Neural cell (in vitro differentiated cells): ENCODE results near the gene ZFP1. TPM values are rescaled to one million over a fixed set of nuclear protein-coding genes. Genes with fewer than 3 reads are reported as not detected.

Experiments
- H2AFZ ChIP-seq: fragments of 200-600, 300-800 bp; sonication (generic), shearing (Covaris generic); 2 replicates; pipeline ENCODE4 v1.6.0; 2014; ENCODE audit warnings: low read depth, mild to moderate bottlenecking, antibody characterized with exemption, low read length, moderate library complexity
- H3F3A ChIP-seq: fragments of 200-600 bp; shearing (Covaris generic); 2 replicates; pipeline ENCODE4 v1.6.1; 2016; ENCODE audit warnings: mild to moderate bottlenecking, moderate library complexity, mixed read lengths, antibody characterized with exemption, low read length; ENCODE audit not compliant: insufficient read depth, poor library complexity, severe bottlenecking
- H3K27ac ChIP-seq: fragments of 200-600, 300-800 bp; sonication (generic), shearing (Covaris generic); 2 replicates; pipeline ENCODE4 v1.5.1; 2014; ENCODE audit warnings: mild to moderate bottlenecking, low read length, moderate library complexity
- H3K27me3 ChIP-seq: fragments of 300-800, 200-600 bp; sonication (generic), shearing (Covaris generic); 2 replicates; pipeline ENCODE4 v1.6.0; 2014; ENCODE audit warnings: mild to moderate bottlenecking, low read depth, low read length, moderate library complexity; ENCODE audit not compliant: insufficient read depth
- H3K36me3 ChIP-seq: fragments of 300-800, 200-600 bp; sonication (generic), shearing (Covaris generic); 2 replicates; pipeline ENCODE4 v1.5.1; 2014; ENCODE audit warnings: mild to moderate bottlenecking, antibody characterized with exemption, low read length, moderate library complexity; ENCODE audit not compliant: insufficient read depth
- H3K4me2 ChIP-seq: fragments of 300-800, 200-600 bp; sonication (generic), shearing (Covaris generic); 2 replicates; pipeline ENCODE4 v1.6.0; 2014; ENCODE audit warnings: mild to moderate bottlenecking, low read length
- H3K4me3 ChIP-seq: fragments of 300-800, 200-600 bp; sonication (generic), shearing (Covaris generic); 2 replicates; pipeline ENCODE4 v1.5.1; 2014; ENCODE audit warnings: mild to moderate bottlenecking, low read length, moderate library complexity
- H3K79me2 ChIP-seq: fragments of 200-600 bp; shearing (Covaris generic); replicated peaks from 2 replicates; pipeline ENCODE4 v1.6.0; 2014; ENCODE audit warnings: mild to moderate bottlenecking, low read length, moderate library complexity; ENCODE audit not compliant: insufficient read depth
- H3K9ac ChIP-seq: fragments of 300-800, 200-600 bp; sonication (generic), shearing (Covaris generic); 2 replicates; pipeline ENCODE4 v1.6.1; 2016; ENCODE audit warnings: mild to moderate bottlenecking, low read length, mixed read lengths
- H3K9me2 ChIP-seq: fragments of 200-600 bp; shearing (Covaris generic); 2 replicates; pipeline ENCODE4 v1.6.1; 2016; ENCODE audit warnings: mild to moderate bottlenecking, low read length, mixed read lengths; ENCODE audit not compliant: insufficient read depth
- H3K9me3 ChIP-seq: fragments of 200-600, 300-800 bp; sonication (generic), shearing (Covaris generic); 2 replicates; pipeline ENCODE4 v1.6.1; 2016; ENCODE audit warnings: mild to moderate bottlenecking, mixed run types, low read length, moderate library complexity, mixed read lengths
- H4K20me1 ChIP-seq: fragments of 200-600 bp; shearing (Covaris generic); 2 replicates; pipeline ENCODE4 v1.6.1; 2016; ENCODE audit warnings: mild to moderate bottlenecking, mixed run types; ENCODE audit not compliant: insufficient read depth
- CTCF ChIP-seq: fragments of 450-650 bp; IDR thresholded peaks from 2 replicates; pipeline ENCODE4 v1.5.1; 2014; ENCODE audit warnings: antibody characterized with exemption, mild to moderate bottlenecking, moderate library complexity; ENCODE audit not compliant: poor library complexity, severe bottlenecking
- EP300 ChIP-seq: fragments of 450-650 bp; conservative IDR thresholded peaks from 2 replicates; pipeline ENCODE4 v1.6.1; 2014; ENCODE audit warnings: antibody characterized with exemption, mild to moderate bottlenecking, moderate library complexity; ENCODE audit not compliant: poor library complexity, severe bottlenecking
- EZH2 ChIP-seq: fragments of 200-600, 300-800 bp; shearing (Covaris generic), sonication (generic); IDR thresholded peaks from 2 replicates; pipeline ENCODE4 v1.6.1; 2014; ENCODE audit warnings: antibody characterized with exemption, low read length, borderline replicate concordance, mild to moderate bottlenecking; ENCODE audit not compliant: insufficient read depth, poor library complexity, severe bottlenecking
- MXI1 ChIP-seq: fragments of 450-650 bp; conservative IDR thresholded peaks from 2 replicates; pipeline ENCODE4 v1.6.1; 2014; ENCODE audit warnings: antibody characterized with exemption, mild to moderate bottlenecking; ENCODE audit not compliant: poor library complexity, severe bottlenecking
- POLR2AphosphoS5 ChIP-seq: IDR thresholded peaks from 2 replicates; pipeline ENCODE4 v1.6.1; 2012
- RAD21 ChIP-seq: fragments of 450-650 bp; conservative IDR thresholded peaks from 2 replicates; pipeline ENCODE4 v1.6.1; 2014; ENCODE audit warnings: antibody characterized with exemption, mild to moderate bottlenecking, moderate library complexity
- REST ChIP-seq: IDR thresholded peaks from 2 replicates; pipeline ENCODE4 v1.6.1; 2012; ENCODE audit warnings: borderline replicate concordance
- SMC3 ChIP-seq: fragments of 450-650 bp; conservative IDR thresholded peaks from 2 replicates; pipeline ENCODE4 v1.6.1; 2014; ENCODE audit warnings: antibody characterized with exemption, mild to moderate bottlenecking, moderate library complexity; ENCODE audit not compliant: poor library complexity
- TAF1 ChIP-seq: IDR thresholded peaks from 2 replicates; pipeline ENCODE4 v1.6.1; 2012; ENCODE audit warnings: low read depth
- polyA plus RNA-seq: library from polyadenylated mRNA; depleted of rRNA; stranded (reverse); fragments of >200 nt; gene quantifications from 2 replicates; pipeline ENCODE4 v1.2.3, GENCODE V29; 2014

The ZFP1 gene
- polyA plus RNA-seq, 1 donor from 2014 or later = 47.1 TPM

DNA sequence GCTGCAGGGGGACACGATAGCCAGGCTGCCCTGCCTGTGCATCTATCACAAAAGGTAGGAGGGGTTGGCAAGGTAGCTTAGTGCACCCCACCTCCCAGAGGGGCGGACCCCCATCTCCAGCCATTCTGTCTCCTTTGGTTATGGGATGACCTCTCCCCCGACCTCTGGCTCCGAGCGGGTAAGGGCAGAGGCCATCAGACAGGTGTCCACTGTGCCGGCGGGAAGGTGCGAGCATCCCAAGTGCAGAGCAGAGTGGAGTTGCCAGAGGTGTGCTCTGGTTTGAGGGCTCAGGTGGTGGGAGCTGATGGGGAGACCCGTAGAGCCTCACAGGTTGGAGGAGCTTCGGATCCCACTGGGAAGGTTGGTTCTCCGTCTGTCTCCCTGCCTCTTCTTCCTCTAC is 43.5 kb upstream of the ZFP1 start:
- Histone ChIP-seq H3K27me3 (no peaks in the 10 kb centered on the region), H3F3A (no peaks in the 10 kb centered on the region), H3K9me2 (no peaks in the 10 kb centered on the region), H4K20me1 (no peaks in the 10 kb centered on the region), H2AFZ (no peak overlapping the region), H3K4me3 (no peak overlapping the region), H3K9ac (no peak overlapping the region), H3K27ac (no peak overlapping the region), H3K9me3 (no peaks in the 10 kb centered on the region), H3K79me2 (no peaks in the 10 kb centered on the region), H3K4me2 (no peak overlapping the region), H3K36me3 (no peaks in the 10 kb centered on the region)
- TF ChIP-seq EP300 = no peak
- no peak for TF ChIP-seq CTCF
- TF ChIP-seq POLR2AphosphoS5 = no peak
- TF ChIP-seq SMC3 = no peak
- TF ChIP-seq RAD21 = no peak
- no peak for TF ChIP-seq MXI1
- TF ChIP-seq EZH2 = no peak
- no peak for TF ChIP-seq TAF1
- no peak for TF ChIP-seq REST

GRCh38 chr16:75105306-75106061 is 42.8 kb upstream of the ZFP1 start:
- no peaks in the 10 kb centered on the region for H3F3A ChIP-seq
- H3K79me2 ChIP-seq = no peaks in the 10 kb centered on the region
- no peak overlapping the region for H3K9ac ChIP-seq
- H3K4me2 ChIP-seq = no peak overlapping the region
- no peaks in the 10 kb centered on the region for H3K36me3 ChIP-seq
- TF ChIP-seq EZH2 = no peak
- no peak for TF ChIP-seq POLR2AphosphoS5
- no peak for TF ChIP-seq SMC3
- TF ChIP-seq CTCF = no peak
- TF ChIP-seq REST = no peak
- TF ChIP-seq TAF1 = no peak
- no peak for TF ChIP-seq RAD21
- TF ChIP-seq EP300 = no peak
- TF ChIP-seq MXI1 = no peak
- no peak overlapping the region for H3K27ac ChIP-seq
- no peak overlapping the region for H3K4me3 ChIP-seq
- H3K9me3 ChIP-seq = no peaks in the 10 kb centered on the region
- no peak overlapping the region for H2AFZ ChIP-seq
- H3K9me2 ChIP-seq = no peaks in the 10 kb centered on the region
- H4K20me1 ChIP-seq = no peaks in the 10 kb centered on the region
- H3K27me3 ChIP-seq = no peaks in the 10 kb centered on the region
